ENCODE data around the gene NR2F1-AS1.
A peak's percentile ranks its signal among the peaks of the same experiment; 100 is the strongest.

NR2F1-AS1 gene

GRCh38 chr5:93616538-93617174 is 35.6 kb upstream of the NR2F1-AS1 start:
- ChIA-PET POLR2A (no interaction called here), CTCF (interaction anchor here (1.6 to 4.2 kb wide), 2 partner anchors 9 to 10 kb away, joined by 5 to 22 read pairs; no protein-coding TSS in a partner anchor)
- peaks cover 0 to 1% (median 0%) of the 10 kb centered on the region in 5 experiments for H3K9me3 ChIP-seq (ENCODE audit: control extremely low read depth in 1 of 5, control insufficient read depth in 4 of 5, insufficient read depth in 2 of 5, low read depth in 1 of 5, low read length in 4 of 5)
- peaks cover 15 to 88% (median 53%) of the 10 kb centered on the region in 5 experiments for H3K27me3 ChIP-seq (replicated peaks in 2 of 5; ENCODE audit: control insufficient read depth in 4 of 5, insufficient read depth in 5 of 5, low read length in 4 of 5)
- H3K4me1 ChIP-seq (ENCODE audit: control extremely low read depth in 1 of 4, control insufficient read depth in 4 of 4, insufficient read depth in 4 of 4, low read length in 3 of 4): peaks cover 0 to 12% (median 11%) of the 10 kb centered on the region in 4 experiments
- WGBS (ENCODE audit: insufficient coverage): 86% methylated on average over 1 of the region's 9 CpGs
- no peak overlapping the region for H3K4me3 ChIP-seq (ENCODE audit: control insufficient read depth in 1 of 7, extremely low read depth in 1 of 7, insufficient read depth in 4 of 7, low read depth in 2 of 7, low read length in 6 of 7)
- H3K27ac ChIP-seq (ENCODE audit: insufficient read depth in 1 of 2, low read depth in 1 of 2, low read length in 2 of 2, poor library complexity in 1 of 2, severe bottlenecking in 2 of 2): no peak overlapping the region
- H3K36me3 ChIP-seq (ENCODE audit: control insufficient read depth in 4 of 4, insufficient read depth in 4 of 4, low read length in 3 of 4): no peaks in the 10 kb centered on the region
- DNase-seq: no peak

GRCh38 chr5:93612855-93613243 is 31.8 kb upstream of the NR2F1-AS1 start:
- POLR2A ChIA-PET: no interaction called here
- no peak for DNase-seq
- Histone ChIP-seq H3K4me3 (ENCODE audit: control insufficient read depth in 1 of 7, extremely low read depth in 1 of 7, insufficient read depth in 4 of 7, low read depth in 2 of 7, low read length in 6 of 7) (no peak overlapping the region), H3K27me3 (replicated peaks in 2 of 5; ENCODE audit: control insufficient read depth in 4 of 5, insufficient read depth in 5 of 5, low read length in 4 of 5) (peaks cover 30 to 95% (median 64%) of the 10 kb centered on the region in 5 experiments), H3K9me3 (ENCODE audit: control extremely low read depth in 1 of 5, control insufficient read depth in 4 of 5, insufficient read depth in 2 of 5, low read depth in 1 of 5, low read length in 4 of 5) (peaks cover 0 to 1% (median 0%) of the 10 kb centered on the region in 5 experiments), H3K4me1 (ENCODE audit: control extremely low read depth in 1 of 4, control insufficient read depth in 4 of 4, insufficient read depth in 4 of 4, low read length in 3 of 4) (no peaks in the 10 kb centered on the region), H3K36me3 (ENCODE audit: control insufficient read depth in 4 of 4, insufficient read depth in 4 of 4, low read length in 3 of 4) (no peaks in the 10 kb centered on the region), H3K27ac (ENCODE audit: insufficient read depth in 1 of 2, low read depth in 1 of 2, low read length in 2 of 2, poor library complexity in 1 of 2, severe bottlenecking in 2 of 2) (no peak overlapping the region)
- CTCF ChIA-PET: interaction anchor here (0.9 to 2.8 kb wide), 7 partner anchors 10 to 188 kb away, joined by 3 to 11 read pairs (median 4); no protein-coding TSS in a partner anchor

- peaks cover 32 to 98% (median 68%) of the 10 kb centered on the region in 5 experiments for H3K27me3 ChIP-seq (replicated peaks in 2 of 5; ENCODE audit: control insufficient read depth in 4 of 5, insufficient read depth in 5 of 5, low read length in 4 of 5)
- DNase-seq: peak in 1 of 3 donors; percentile 59
- no peak overlapping the region for H3K4me3 ChIP-seq (ENCODE audit: control insufficient read depth in 1 of 7, extremely low read depth in 1 of 7, insufficient read depth in 4 of 7, low read depth in 2 of 7, low read length in 6 of 7)
- peaks cover 0 to 1% (median 0%) of the 10 kb centered on the region in 5 experiments for H3K9me3 ChIP-seq (ENCODE audit: control extremely low read depth in 1 of 5, control insufficient read depth in 4 of 5, insufficient read depth in 2 of 5, low read depth in 1 of 5, low read length in 4 of 5)
- H3K36me3 ChIP-seq (ENCODE audit: control insufficient read depth in 4 of 4, insufficient read depth in 4 of 4, low read length in 3 of 4): no peaks in the 10 kb centered on the region
- no peak overlapping the region for H3K27ac ChIP-seq (ENCODE audit: insufficient read depth in 1 of 2, low read depth in 1 of 2, low read length in 2 of 2, poor library complexity in 1 of 2, severe bottlenecking in 2 of 2)
- WGBS (ENCODE audit: insufficient coverage): 6% methylated on average over 28 of the region's 43 CpGs
- CTCF ChIA-PET: interaction anchor here (0.9 to 2.8 kb wide), 6 partner anchors 9 to 189 kb away, joined by 3 to 11 read pairs (median 4); no protein-coding TSS in a partner anchor
- POLR2A ChIA-PET: no interaction called here
- no peaks in the 10 kb centered on the region for H3K4me1 ChIP-seq (ENCODE audit: control extremely low read depth in 1 of 4, control insufficient read depth in 4 of 4, insufficient read depth in 4 of 4, low read length in 3 of 4)
These were observed 31.2 kb upstream of the NR2F1-AS1 start for GRCh38 chr5:93611976-93612854.

- ChIA-PET POLR2A (no interaction called here), CTCF (interaction anchor here (0.6 to 2.8 kb wide), 7 partner anchors 8 to 189 kb away, joined by 3 to 11 read pairs (median 4); no protein-coding TSS in a partner anchor)
- H3K9me3 ChIP-seq (ENCODE audit: control extremely low read depth in 1 of 5, control insufficient read depth in 4 of 5, insufficient read depth in 2 of 5, low read depth in 1 of 5, low read length in 4 of 5): no peaks in the 10 kb centered on the region
- peaks cover 33 to 99% (median 71%) of the 10 kb centered on the region in 5 experiments for H3K27me3 ChIP-seq (replicated peaks in 2 of 5; ENCODE audit: control insufficient read depth in 4 of 5, insufficient read depth in 5 of 5, low read length in 4 of 5)
- 2% methylated on average over 6 of the region's 9 CpGs for WGBS (ENCODE audit: insufficient coverage)
- no peaks in the 10 kb centered on the region for H3K36me3 ChIP-seq (ENCODE audit: control insufficient read depth in 4 of 4, insufficient read depth in 4 of 4, low read length in 3 of 4)
- no peak overlapping the region for H3K4me3 ChIP-seq (ENCODE audit: control insufficient read depth in 1 of 7, extremely low read depth in 1 of 7, insufficient read depth in 4 of 7, low read depth in 2 of 7, low read length in 6 of 7)
- no peaks in the 10 kb centered on the region for H3K4me1 ChIP-seq (ENCODE audit: control extremely low read depth in 1 of 4, control insufficient read depth in 4 of 4, insufficient read depth in 4 of 4, low read length in 3 of 4)
- H3K27ac ChIP-seq (ENCODE audit: insufficient read depth in 1 of 2, low read depth in 1 of 2, low read length in 2 of 2, poor library complexity in 1 of 2, severe bottlenecking in 2 of 2): no peak overlapping the region
- DNase-seq: no peak
These were observed 30.4 kb upstream of the NR2F1-AS1 start for GRCh38 chr5:93611273-93611975.

- H3K9me3 ChIP-seq (ENCODE audit: control extremely low read depth in 1 of 5, control insufficient read depth in 4 of 5, insufficient read depth in 2 of 5, low read depth in 1 of 5, low read length in 4 of 5): no peaks in the 10 kb centered on the region
- no peak for DNase-seq
These were observed 29.7 kb upstream of the NR2F1-AS1 start for GRCh38 chr5:93610581-93611272.

GRCh38 chr5:93609762-93610161 is 28.7 kb upstream of the NR2F1-AS1 start:
- DNase-seq: no peak
- Histone ChIP-seq H3K4me1 (ENCODE audit: control extremely low read depth in 1 of 4, control insufficient read depth in 4 of 4, insufficient read depth in 4 of 4, low read length in 3 of 4) (no peaks in the 10 kb centered on the region), H3K4me3 (ENCODE audit: control insufficient read depth in 1 of 7, extremely low read depth in 1 of 7, insufficient read depth in 4 of 7, low read depth in 2 of 7, low read length in 6 of 7) (no peak overlapping the region), H3K36me3 (ENCODE audit: control insufficient read depth in 4 of 4, insufficient read depth in 4 of 4, low read length in 3 of 4) (no peaks in the 10 kb centered on the region), H3K27ac (ENCODE audit: insufficient read depth in 1 of 2, low read depth in 1 of 2, low read length in 2 of 2, poor library complexity in 1 of 2, severe bottlenecking in 2 of 2) (no peak overlapping the region), H3K9me3 (ENCODE audit: control extremely low read depth in 1 of 5, control insufficient read depth in 4 of 5, insufficient read depth in 2 of 5, low read depth in 1 of 5, low read length in 4 of 5) (no peaks in the 10 kb centered on the region), H3K27me3 (replicated peaks in 2 of 5; ENCODE audit: control insufficient read depth in 4 of 5, insufficient read depth in 5 of 5, low read length in 4 of 5) (peaks cover 43 to 99% (median 83%) of the 10 kb centered on the region in 5 experiments)
- WGBS (ENCODE audit: insufficient coverage): no CpG with 5 or more reads among the region's 7 CpGs
- CTCF ChIA-PET: interaction anchor here (3.6 to 3.9 kb wide), 3 partner anchors 9 to 31 kb away, joined by 22 to 26 read pairs (median 23); partner anchors contain the start of gene NR2F1-AS1
- POLR2A ChIA-PET: no interaction called here

More at GRCh38 chr5:93610581-93611272, 29.7 kb upstream of the NR2F1-AS1 start:
- Histone ChIP-seq H3K4me3 (ENCODE audit: control insufficient read depth in 1 of 7, extremely low read depth in 1 of 7, insufficient read depth in 4 of 7, low read depth in 2 of 7, low read length in 6 of 7) (no peak overlapping the region), H3K36me3 (ENCODE audit: control insufficient read depth in 4 of 4, insufficient read depth in 4 of 4, low read length in 3 of 4) (no peaks in the 10 kb centered on the region), H3K27ac (ENCODE audit: insufficient read depth in 1 of 2, low read depth in 1 of 2, low read length in 2 of 2, poor library complexity in 1 of 2, severe bottlenecking in 2 of 2) (no peak overlapping the region), H3K4me1 (ENCODE audit: control extremely low read depth in 1 of 4, control insufficient read depth in 4 of 4, insufficient read depth in 4 of 4, low read length in 3 of 4) (no peaks in the 10 kb centered on the region), H3K27me3 (replicated peaks in 2 of 5; ENCODE audit: control insufficient read depth in 4 of 5, insufficient read depth in 5 of 5, low read length in 4 of 5) (peaks cover 34 to 99% (median 74%) of the 10 kb centered on the region in 5 experiments)
- POLR2A ChIA-PET: no interaction called here
- WGBS (ENCODE audit: insufficient coverage): 10% methylated on average over 12 of the region's 17 CpGs
- CTCF ChIA-PET: interaction anchor here (0.6 to 1.2 kb wide), 3 partner anchors 9 to 126 kb away, joined by 3 to 4 read pairs (median 3); no protein-coding TSS in a partner anchor

All from common myeloid progenitor, CD34-positive (primary cell).